ENCODE results near the gene CACNA1B. TPM values are rescaled to one million over a fixed set of nuclear protein-coding genes. Genes with fewer than 3 reads are reported as not detected.

The CACNA1B gene
- total RNA-seq, 2 donors from 2014 or later: 3.6 to 7.9 TPM

- peak; percentile 46 for DNase-seq
- H3K27ac Mint-ChIP-seq: no peak overlapping the region
- Histone ChIP-seq H3K27ac (ENCODE audit: low read depth, low read length) (no peak overlapping the region), H3K4me1 (ENCODE audit: control insufficient read depth, insufficient read depth, low read length) (no peaks in the 10 kb centered on the region), H3K36me3 (ENCODE audit: control insufficient read depth, insufficient read depth, low read length) (no peaks in the 10 kb centered on the region), H3K9ac (ENCODE audit: extremely low read depth, low read length, poor library complexity, severe bottlenecking) (no peak overlapping the region), H3K9me3 (ENCODE audit: control insufficient read depth, low read length) (peaks cover 12% of the 10 kb centered on the region), H3K27me3 (ENCODE audit: control insufficient read depth, insufficient read depth, low read length, poor library complexity, severe bottlenecking) (no peaks in the 10 kb centered on the region), H3K4me3 (ENCODE audit: low read length) (no peak overlapping the region)
- TF ChIP-seq, protein P1, sequence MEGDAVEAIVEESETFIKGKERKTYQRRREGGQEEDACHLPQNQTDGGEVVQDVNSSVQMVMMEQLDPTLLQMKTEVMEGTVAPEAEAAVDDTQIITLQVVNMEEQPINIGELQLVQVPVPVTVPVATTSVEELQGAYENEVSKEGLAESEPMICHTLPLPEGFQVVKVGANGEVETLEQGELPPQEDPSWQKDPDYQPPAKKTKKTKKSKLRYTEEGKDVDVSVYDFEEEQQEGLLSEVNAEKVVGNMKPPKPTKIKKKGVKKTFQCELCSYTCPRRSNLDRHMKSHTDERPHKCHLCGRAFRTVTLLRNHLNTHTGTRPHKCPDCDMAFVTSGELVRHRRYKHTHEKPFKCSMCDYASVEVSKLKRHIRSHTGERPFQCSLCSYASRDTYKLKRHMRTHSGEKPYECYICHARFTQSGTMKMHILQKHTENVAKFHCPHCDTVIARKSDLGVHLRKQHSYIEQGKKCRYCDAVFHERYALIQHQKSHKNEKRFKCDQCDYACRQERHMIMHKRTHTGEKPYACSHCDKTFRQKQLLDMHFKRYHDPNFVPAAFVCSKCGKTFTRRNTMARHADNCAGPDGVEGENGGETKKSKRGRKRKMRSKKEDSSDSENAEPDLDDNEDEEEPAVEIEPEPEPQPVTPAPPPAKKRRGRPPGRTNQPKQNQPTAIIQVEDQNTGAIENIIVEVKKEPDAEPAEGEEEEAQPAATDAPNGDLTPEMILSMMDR (conservative IDR thresholded peaks at IDR 0.05): no peak
- no peaks in the 10 kb centered on the region for H3K9me3 Mint-ChIP-seq
- peaks cover 10% of the 10 kb centered on the region for H3K27me3 Mint-ChIP-seq (ENCODE audit: insufficient read depth)
- no peak overlapping the region for H3K4me3 Mint-ChIP-seq
- H3K36me3 Mint-ChIP-seq (ENCODE audit: low read depth): peaks cover 3% of the 10 kb centered on the region
- 74 to 90% methylated on average over 10 to 13 of the region's 13 CpGs for WGBS, 2 experiments (ENCODE audit: insufficient coverage in 1 of 2, insufficient read length in 1 of 2)
- H3K4me1 Mint-ChIP-seq: peaks cover 6% of the 10 kb centered on the region
Measured at GRCh38 chr9:138020120-138020794, 142.7 kb downstream of the CACNA1B start.

GRCh38 chr9:138020795-138021182 lies 143.2 kb downstream of the CACNA1B start:
- no peak overlapping the region for H3K4me3 ChIP-seq (ENCODE audit: low read length)
- H3K27me3 Mint-ChIP-seq (ENCODE audit: insufficient read depth): peaks cover 10% of the 10 kb centered on the region

GRCh38 chr9:138021251-138022056 lies 143.9 kb downstream of the CACNA1B start:
- H3K27me3 Mint-ChIP-seq (ENCODE audit: insufficient read depth): peaks cover 10% of the 10 kb centered on the region
- TF ChIP-seq, protein P1 (conservative IDR thresholded peaks at IDR 0.05): no peak
- peak; percentile 35 for DNase-seq
- Histone ChIP-seq H3K27me3 (ENCODE audit: control insufficient read depth, insufficient read depth, low read length, poor library complexity, severe bottlenecking) (no peaks in the 10 kb centered on the region), H3K36me3 (ENCODE audit: control insufficient read depth, insufficient read depth, low read length) (no peaks in the 10 kb centered on the region), H3K4me3 (ENCODE audit: low read length) (no peak overlapping the region), H3K4me1 (ENCODE audit: control insufficient read depth, insufficient read depth, low read length) (no peaks in the 10 kb centered on the region), H3K9ac (ENCODE audit: extremely low read depth, low read length, poor library complexity, severe bottlenecking) (no peak overlapping the region), H3K27ac (ENCODE audit: low read depth, low read length) (no peak overlapping the region), H3K9me3 (ENCODE audit: control insufficient read depth, low read length) (peaks cover 21% of the 10 kb centered on the region)
- no peak overlapping the region for H3K4me3 Mint-ChIP-seq
- H3K27ac Mint-ChIP-seq: no peak overlapping the region
- no peaks in the 10 kb centered on the region for H3K9me3 Mint-ChIP-seq
- peaks cover 7% of the 10 kb centered on the region for H3K4me1 Mint-ChIP-seq
- WGBS, 2 experiments (ENCODE audit: insufficient coverage in 1 of 2, insufficient read length in 1 of 2): 81 to 93% methylated on average over 8 to 15 of the region's 15 CpGs
- peaks cover 13% of the 10 kb centered on the region for H3K36me3 Mint-ChIP-seq (ENCODE audit: low read depth)

More at GRCh38 chr9:138020795-138021182, 143.2 kb downstream of the CACNA1B start:
- Mint-ChIP-seq H3K36me3 (ENCODE audit: low read depth) (peaks cover 7% of the 10 kb centered on the region), H3K9me3 (no peaks in the 10 kb centered on the region), H3K4me3 (no peak overlapping the region), H3K4me1 (peaks cover 6% of the 10 kb centered on the region), H3K27ac (no peak overlapping the region)
- Histone ChIP-seq H3K4me1 (ENCODE audit: control insufficient read depth, insufficient read depth, low read length) (no peaks in the 10 kb centered on the region), H3K27ac (ENCODE audit: low read depth, low read length) (no peak overlapping the region), H3K9ac (ENCODE audit: extremely low read depth, low read length, poor library complexity, severe bottlenecking) (no peak overlapping the region), H3K9me3 (ENCODE audit: control insufficient read depth, low read length) (peaks cover 17% of the 10 kb centered on the region), H3K27me3 (ENCODE audit: control insufficient read depth, insufficient read depth, low read length, poor library complexity, severe bottlenecking) (no peaks in the 10 kb centered on the region), H3K36me3 (ENCODE audit: control insufficient read depth, insufficient read depth, low read length) (no peaks in the 10 kb centered on the region)
- TF ChIP-seq, protein P1 (conservative IDR thresholded peaks at IDR 0.05): no peak
- 71 to 89% methylated on average over 3 to 5 of the region's 5 CpGs for WGBS, 2 experiments (ENCODE audit: insufficient coverage in 1 of 2, insufficient read length in 1 of 2)
- peak; percentile 40 for DNase-seq

Measured in endodermal cell (in vitro differentiated cells).